Activated CD4-positive, alpha-beta T cell treated with anti-CD3 and anti-CD28 coated beads, Interleukin-2, amount 10 ng/mL, durations not matched to agents 7 days and 5 days (primary cell): ENCODE results near the gene LRRC27. TPM values are rescaled to one million over a fixed set of nuclear protein-coding genes. Genes with fewer than 3 reads are reported as not detected.
A peak's percentile ranks its signal among the peaks of the same experiment; 100 is the strongest.

Source experiments
- CTCF ChIA-PET: fragments of 350-600 bp; sonication (Branson Sonifier 250); formaldehyde crosslinking; loops from one replicate; lab custom pipeline; 2021; ENCODE audit warnings: antibody characterized with exemption; lab: Charles Lee
- POLR2A ChIA-PET: fragments of 350-600 bp; sonication (Branson Sonifier 250); formaldehyde crosslinking; loops from one replicate; lab custom pipeline; 2021; ENCODE audit warnings: antibody characterized with exemption; lab: Charles Lee
- DNase-seq: peaks from one replicate; pipeline ENCODE4 v3.0.0-alpha.2; 2020
- H3K27ac Mint-ChIP-seq: one replicate; pipeline ENCODE4 v1.8.0; 2021; ENCODE audit warnings: mild to moderate bottlenecking, moderate library complexity, mixed read lengths
- H3K27me3 Mint-ChIP-seq: one replicate; pipeline ENCODE4 v1.8.0; 2021; ENCODE audit warnings: mixed read lengths
- H3K36me3 Mint-ChIP-seq: one replicate; pipeline ENCODE4 v1.8.0; 2021; ENCODE audit warnings: low read depth, mixed read lengths
- H3K4me1 Mint-ChIP-seq: one replicate; pipeline ENCODE4 v1.8.0; 2021; ENCODE audit warnings: mixed read lengths
- H3K4me3 Mint-ChIP-seq: one replicate; pipeline ENCODE4 v1.8.0; 2021; ENCODE audit warnings: mild to moderate bottlenecking, moderate library complexity, mixed read lengths
- H3K9me3 Mint-ChIP-seq: one replicate; pipeline ENCODE4 v1.8.0; 2021; ENCODE audit warnings: mixed read lengths
- total RNA-seq, 2 experiments: library from RNA; stranded (reverse); gene quantifications; one replicate each; pipeline ENCODE4 v1.2.3, GENCODE V29; 2021

The LRRC27 gene
- total RNA-seq, 2 experiments from 2014 or later = 4.4 to 6.1 TPM

DNA sequence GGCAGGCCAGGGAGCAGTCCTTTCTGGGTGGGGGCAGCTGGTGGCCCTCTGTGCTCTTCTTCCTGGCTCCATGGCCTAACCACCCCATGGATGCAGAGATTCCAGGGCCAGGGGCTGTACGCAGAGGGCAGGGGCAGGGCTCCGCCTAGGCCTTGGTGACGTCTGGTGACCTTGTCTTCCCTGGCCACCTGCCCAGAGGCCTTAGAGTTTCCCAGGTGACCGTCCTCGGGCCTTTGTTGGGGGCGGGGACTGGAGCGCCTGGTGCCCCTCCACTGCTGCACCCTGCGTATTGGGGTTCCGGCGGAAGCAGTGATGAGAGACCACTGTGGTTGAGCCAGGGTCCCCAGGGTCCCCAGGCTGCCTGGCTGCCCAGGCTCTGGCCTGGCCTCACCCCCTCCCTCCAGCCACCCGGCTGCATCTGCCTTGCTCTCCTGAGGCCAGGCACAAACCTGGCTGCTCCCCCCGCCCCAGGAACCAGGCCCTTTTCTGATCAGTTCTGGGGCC, 75.3 kb downstream of the LRRC27 start:
- no peak overlapping the region for H3K4me3 Mint-ChIP-seq
- ChIA-PET POLR2A (no interaction called here), CTCF (interaction anchor here (0.8 kb wide), 1 partner anchor 16 kb away, joined by 3 read pairs; no protein-coding TSS in a partner anchor)
- peaks cover 3% of the 10 kb centered on the region for H3K36me3 Mint-ChIP-seq
- H3K27ac Mint-ChIP-seq = no peak overlapping the region
- H3K4me1 Mint-ChIP-seq = peaks cover 8% of the 10 kb centered on the region
- DNase-seq = no peak
- no peaks in the 10 kb centered on the region for H3K9me3 Mint-ChIP-seq
- no peaks in the 10 kb centered on the region for H3K27me3 Mint-ChIP-seq

- Mint-ChIP-seq H3K4me1 (peaks cover 8% of the 10 kb centered on the region), H3K27me3 (no peaks in the 10 kb centered on the region), H3K27ac (peak overlapping the region; percentile 31), H3K9me3 (no peaks in the 10 kb centered on the region), H3K36me3 (peaks cover 3% of the 10 kb centered on the region), H3K4me3 (no peak overlapping the region)
- POLR2A ChIA-PET = no interaction called here
- CTCF ChIA-PET = no interaction called here
- no peak for DNase-seq
Measured at GRCh38 chr10:132407846-132408278, 75.9 kb downstream of the LRRC27 start.

- no peak overlapping the region for H3K4me3 Mint-ChIP-seq
- peaks cover 8% of the 10 kb centered on the region for H3K4me1 Mint-ChIP-seq
- peaks cover 3% of the 10 kb centered on the region for H3K36me3 Mint-ChIP-seq
- no peaks in the 10 kb centered on the region for H3K9me3 Mint-ChIP-seq
- CTCF ChIA-PET = no interaction called here
- H3K27ac Mint-ChIP-seq = peak overlapping the region; percentile 41
- POLR2A ChIA-PET = no interaction called here
- peak; percentile 26 for DNase-seq
- no peaks in the 10 kb centered on the region for H3K27me3 Mint-ChIP-seq
Measured at GRCh38 chr10:132408367-132408781, 76.4 kb downstream of the LRRC27 start.

DNA sequence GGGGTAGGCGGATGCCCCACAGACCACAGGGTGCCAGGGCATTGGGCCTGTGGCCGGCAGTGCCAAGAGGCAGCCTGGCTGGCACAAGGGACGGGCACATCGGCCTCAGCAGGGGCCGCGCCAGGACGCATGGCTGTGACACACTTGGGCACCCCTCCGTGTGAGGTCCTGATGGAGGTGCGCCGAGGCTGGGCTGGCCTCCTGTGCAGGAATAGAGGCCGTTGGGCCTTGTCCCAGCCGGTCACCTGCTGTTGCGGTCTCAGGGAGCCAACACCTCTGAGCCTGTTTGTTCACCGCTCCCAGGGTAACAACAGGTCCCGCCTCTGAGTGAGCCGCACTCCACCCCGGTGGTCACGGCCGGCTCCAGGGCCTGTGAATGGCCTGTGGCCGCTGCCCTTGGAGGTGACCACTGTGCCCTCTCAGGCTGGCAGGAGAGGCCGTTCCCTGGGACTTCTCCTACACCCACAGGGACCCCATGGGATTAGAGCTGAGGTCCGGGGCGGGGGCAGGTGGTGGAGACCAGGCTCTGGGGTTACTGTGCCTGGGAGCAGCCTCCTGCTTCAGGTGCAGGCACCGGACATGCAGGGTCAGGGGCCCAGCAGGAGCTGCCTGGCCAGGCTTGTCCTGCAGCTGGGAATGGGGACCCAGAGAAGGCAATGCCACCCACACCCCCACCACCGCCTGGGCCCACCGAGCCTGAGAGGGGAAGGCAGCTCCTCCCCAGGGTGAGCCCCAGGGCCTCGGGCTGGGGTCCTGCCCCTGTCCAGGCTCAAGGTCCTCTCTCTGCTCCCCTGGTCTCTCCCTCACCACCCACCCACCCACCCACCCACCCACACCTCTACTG, 77.1 kb downstream of the LRRC27 start:
- Mint-ChIP-seq H3K36me3 (peaks cover 3% of the 10 kb centered on the region), H3K27me3 (no peaks in the 10 kb centered on the region), H3K9me3 (no peaks in the 10 kb centered on the region), H3K27ac (no peak overlapping the region), H3K4me3 (no peak overlapping the region), H3K4me1 (peaks cover 8% of the 10 kb centered on the region)
- DNase-seq = no peak
- ChIA-PET CTCF (no interaction called here), POLR2A (no interaction called here)

GRCh38 chr10:132409667-132410028, 77.7 kb downstream of the LRRC27 start:
- DNase-seq = no peak
- CTCF ChIA-PET = interaction anchor here (0.6 to 1.6 kb wide), 2 partner anchors 12 to 42 kb away, joined by 3 to 5 read pairs; no protein-coding TSS in a partner anchor
- POLR2A ChIA-PET = no interaction called here
- H3K27me3 Mint-ChIP-seq = no peaks in the 10 kb centered on the region
- H3K27ac Mint-ChIP-seq = no peak overlapping the region
- H3K9me3 Mint-ChIP-seq = no peaks in the 10 kb centered on the region
- no peak overlapping the region for H3K4me3 Mint-ChIP-seq
- H3K4me1 Mint-ChIP-seq = peaks cover 8% of the 10 kb centered on the region
- peaks cover 3% of the 10 kb centered on the region for H3K36me3 Mint-ChIP-seq

- no peak for DNase-seq
- Mint-ChIP-seq H3K36me3 (peaks cover 3% of the 10 kb centered on the region), H3K4me1 (peaks cover 8% of the 10 kb centered on the region), H3K27me3 (no peaks in the 10 kb centered on the region), H3K4me3 (no peak overlapping the region), H3K27ac (no peak overlapping the region), H3K9me3 (no peaks in the 10 kb centered on the region)
- ChIA-PET POLR2A (no interaction called here), CTCF (interaction anchor here (0.6 to 1.6 kb wide), 2 partner anchors 11 to 42 kb away, joined by 3 to 5 read pairs; no protein-coding TSS in a partner anchor)
Measured at GRCh38 chr10:132410056-132410778, 78.2 kb downstream of the LRRC27 start.

DNA sequence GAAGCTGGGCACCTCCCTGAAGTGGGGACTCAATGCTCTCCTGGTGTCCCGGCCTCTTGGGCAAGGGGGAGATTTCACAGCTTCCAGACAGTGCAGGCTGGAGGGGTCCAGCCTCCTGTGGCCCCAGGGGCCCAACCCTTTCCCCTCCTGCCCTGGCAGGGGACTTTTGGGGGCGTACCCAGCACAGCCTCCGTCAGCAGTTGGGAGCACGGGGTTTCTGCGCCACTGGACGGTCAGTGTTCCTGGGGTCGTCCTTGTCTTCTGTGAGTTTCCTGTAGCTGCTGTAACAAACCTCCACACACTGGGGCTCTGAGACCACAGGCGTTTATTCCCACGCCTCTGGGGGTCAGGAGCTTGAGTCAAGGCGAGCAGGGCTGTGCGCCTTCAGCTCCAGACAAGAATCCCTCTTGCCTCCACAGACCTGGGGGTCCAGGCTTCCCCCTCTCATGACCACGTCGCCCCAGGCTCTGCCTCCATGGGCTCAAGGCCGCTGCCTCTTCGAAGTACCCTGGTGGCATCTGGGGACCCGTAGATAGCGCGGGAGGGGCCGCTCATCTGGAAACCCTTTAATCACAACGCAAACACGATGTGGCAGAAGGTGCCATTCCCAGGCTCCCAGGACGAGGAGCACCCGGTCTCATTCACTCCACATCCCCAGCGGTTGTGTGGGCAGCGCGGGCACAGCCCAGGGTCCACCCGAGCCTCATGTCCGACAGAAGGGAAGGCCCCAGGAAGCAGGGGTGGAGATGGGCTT, 79.0 kb downstream of the LRRC27 start:
- CTCF ChIA-PET = interaction anchor here (1.6 kb wide), 1 partner anchor 10 kb away, joined by 5 read pairs; no protein-coding TSS in a partner anchor
- peaks cover 2% of the 10 kb centered on the region for H3K36me3 Mint-ChIP-seq
- no peaks in the 10 kb centered on the region for H3K27me3 Mint-ChIP-seq
- H3K4me1 Mint-ChIP-seq = peaks cover 8% of the 10 kb centered on the region
- no peaks in the 10 kb centered on the region for H3K9me3 Mint-ChIP-seq
- POLR2A ChIA-PET = no interaction called here
- H3K27ac Mint-ChIP-seq = no peak overlapping the region
- no peak overlapping the region for H3K4me3 Mint-ChIP-seq
- no peak for DNase-seq

GRCh38 chr10:132411561-132412253, 79.7 kb downstream of the LRRC27 start:
- Mint-ChIP-seq H3K36me3 (peaks cover under 1% of the 10 kb centered on the region), H3K4me3 (no peak overlapping the region), H3K27me3 (no peaks in the 10 kb centered on the region), H3K27ac (peak overlapping the region; percentile 31), H3K4me1 (peaks cover 8% of the 10 kb centered on the region), H3K9me3 (no peaks in the 10 kb centered on the region)
- DNase-seq = no peak
- ChIA-PET CTCF (no interaction called here), POLR2A (interaction anchor here (0.6 kb wide), 1 partner anchor 9 kb away, joined by 3 read pairs; no protein-coding TSS in a partner anchor)

- no peak overlapping the region for H3K4me3 Mint-ChIP-seq
- DNase-seq = no peak
- H3K4me1 Mint-ChIP-seq = peaks cover 7% of the 10 kb centered on the region
- ChIA-PET CTCF (no interaction called here), POLR2A (interaction anchor here (0.6 kb wide), 1 partner anchor 9 kb away, joined by 3 read pairs; no protein-coding TSS in a partner anchor)
- no peak overlapping the region for H3K27ac Mint-ChIP-seq
- H3K27me3 Mint-ChIP-seq = no peaks in the 10 kb centered on the region
- H3K9me3 Mint-ChIP-seq = no peaks in the 10 kb centered on the region
- H3K36me3 Mint-ChIP-seq = no peaks in the 10 kb centered on the region
Measured at GRCh38 chr10:132412316-132413192, 80.6 kb downstream of the LRRC27 start.

GRCh38 chr10:132413226-132414205, 81.5 kb downstream of the LRRC27 start:
- Mint-ChIP-seq H3K9me3 (no peaks in the 10 kb centered on the region), H3K27ac (no peak overlapping the region), H3K36me3 (no peaks in the 10 kb centered on the region), H3K4me3 (no peak overlapping the region), H3K27me3 (no peaks in the 10 kb centered on the region), H3K4me1 (no peaks in the 10 kb centered on the region)
- ChIA-PET POLR2A (no interaction called here), CTCF (interaction anchor here (1.1 kb wide), 1 partner anchor 18 kb away, joined by 3 read pairs; no protein-coding TSS in a partner anchor)
- no peak for DNase-seq
